Endothelial cell of umbilical vein (primary cell): Measurements from ENCODE around the gene HDHD5. TPM values are rescaled to one million over a fixed set of nuclear protein-coding genes. Genes with fewer than 3 reads are reported as not detected.

ENCODE experiments used
- BruUV-seq: library from RNA; stranded (reverse); fragments of 400-500 nt; replicated peaks from 2 replicates; lab custom pipeline; 2021; lab: Mats Ljungman, UMichigan
- CTCF ChIA-PET: fragments of 300-600, 350-600 bp; sonication (Branson Sonifier 250); formaldehyde crosslinking; loops from one replicate; lab custom pipeline; 2021; ENCODE audit warnings: antibody characterized with exemption, inconsistent platforms; lab: Charles Lee
- POLR2A ChIA-PET: fragments of 300-600, 350-600 bp; sonication (Branson Sonifier 250); formaldehyde crosslinking; loops from one replicate; lab custom pipeline; 2021; ENCODE audit warnings: antibody characterized with exemption, inconsistent platforms; lab: Charles Lee
- DNase-seq: peaks from one replicate; pipeline ENCODE4 v3.0.0-alpha.2; 2011; ENCODE audit warnings: low read depth, low spot score
- FAIRE-seq: peaks from 2 replicates; lab custom pipeline; 2011; peaks lifted over from hg19 to GRCh38; lab: Jason Lieb, UNC
- H2AFZ ChIP-seq: 2 replicates; pipeline ENCODE4 v1.6.0; 2012; ENCODE audit warnings: low read depth, low read length, control low read depth, inconsistent platforms
- H3K27ac ChIP-seq: 2 replicates; pipeline ENCODE4 v1.5.1; 2011; ENCODE audit warnings: low read depth, mild to moderate bottlenecking, control low read depth, low read length, moderate library complexity; ENCODE audit not compliant: insufficient read depth
- H3K27me3 ChIP-seq, 2 experiments: 2 replicates each; pipeline versions ENCODE4 v1.6.0 to v1.6.1; 2011; ENCODE audit warnings: low read length in 2 of 2, mixed read lengths in 1 of 2; ENCODE audit not compliant: control insufficient read depth in 2 of 2, insufficient read depth in 2 of 2
- H3K36me3 ChIP-seq, 2 experiments: 2 replicates in 1 of 2; 3 replicates in 1 of 2; pipeline ENCODE4 v1.5.1; 2011; ENCODE audit warnings: low read length in 2 of 2, mild to moderate bottlenecking in 1 of 2, moderate library complexity in 1 of 2; ENCODE audit not compliant: control insufficient read depth in 2 of 2, insufficient read depth in 2 of 2; ENCODE audit errors: extremely low read depth in 1 of 2
- H3K4me1 ChIP-seq: 3 replicates; pipeline ENCODE4 v1.5.1; 2011; ENCODE audit warnings: mild to moderate bottlenecking, low read length; ENCODE audit not compliant: control insufficient read depth, insufficient read depth; ENCODE audit errors: extremely low read depth
- H3K4me2 ChIP-seq: 2 replicates; pipeline ENCODE4 v1.6.1; 2011; ENCODE audit warnings: low read length, control low read depth, mixed read lengths; ENCODE audit not compliant: insufficient read depth
- H3K4me3 ChIP-seq, 3 experiments: fragments of 200-600 bp in 1 of 3; sonication (generic), shearing (Covaris generic) in 1 of 3; replicated peaks in 1 of 3; 2 replicates each; pipeline ENCODE4 v1.5.1; 2011 to 2016; ENCODE audit warnings: control low read depth in 3 of 3, low read length in 3 of 3, mild to moderate bottlenecking in 2 of 3, inconsistent platforms in 1 of 3, low read depth in 1 of 3, moderate library complexity in 1 of 3; ENCODE audit not compliant: insufficient read depth in 1 of 3
- H3K79me2 ChIP-seq: 2 replicates; pipeline ENCODE4 v1.6.0; 2012; ENCODE audit warnings: low read length, inconsistent platforms; ENCODE audit not compliant: control insufficient read depth, insufficient read depth
- H3K9ac ChIP-seq: replicated peaks from 2 replicates; pipeline ENCODE3; 2011; ENCODE audit warnings: low read length, control low read depth; ENCODE audit not compliant: insufficient read depth; ENCODE audit errors: extremely low read depth
- H3K9me1 ChIP-seq: replicated peaks from 3 replicates; pipeline ENCODE4 v1.6.0; 2011; ENCODE audit warnings: mild to moderate bottlenecking, low read length; ENCODE audit not compliant: control insufficient read depth, insufficient read depth; ENCODE audit errors: extremely low read depth
- H3K9me3 ChIP-seq: replicated peaks from 2 replicates; pipeline ENCODE4 v1.5.1; 2012; ENCODE audit warnings: low read length, inconsistent platforms; ENCODE audit not compliant: control insufficient read depth, insufficient read depth
- H4K20me1 ChIP-seq: replicated peaks from 2 replicates; pipeline ENCODE3; 2011; ENCODE audit warnings: mild to moderate bottlenecking, low read length; ENCODE audit not compliant: control insufficient read depth, insufficient read depth; ENCODE audit errors: extremely low read depth
- EZH2 ChIP-seq: IDR thresholded peaks from 2 replicates; pipeline ENCODE4 v1.6.1; 2012; ENCODE audit warnings: borderline replicate concordance, low read depth, mild to moderate bottlenecking, moderate library complexity, low read length, inconsistent platforms; ENCODE audit not compliant: severe bottlenecking
- FOS ChIP-seq: IDR thresholded peaks from 2 replicates; pipeline ENCODE4 v1.6.1; 2011; ENCODE audit warnings: mild to moderate bottlenecking, low read length, moderate library complexity, borderline replicate concordance; ENCODE audit not compliant: insufficient read depth
- GATA2 ChIP-seq: IDR thresholded peaks from 2 replicates; pipeline ENCODE4 v1.7.0; 2011; ENCODE audit warnings: low read depth, mild to moderate bottlenecking, moderate library complexity, mixed read lengths, low read length; ENCODE audit not compliant: insufficient read length, insufficient read depth
- JUN ChIP-seq: IDR thresholded peaks from 2 replicates; pipeline ENCODE4 v1.6.1; 2011; ENCODE audit warnings: borderline replicate concordance, low read depth; ENCODE audit not compliant: insufficient read length, insufficient read depth
- MAX ChIP-seq: IDR thresholded peaks from 2 replicates; pipeline ENCODE4 v1.6.1; 2011; ENCODE audit not compliant: insufficient read depth, insufficient read length
- MYC ChIP-seq: IDR thresholded peaks from one replicate; pipeline ENCODE4 v1.6.1; 2011; ENCODE audit warnings: mild to moderate bottlenecking, low read depth, low read length
- POLR2A ChIP-seq: IDR thresholded peaks from 2 replicates; pipeline ENCODE4 v1.6.1; 2012; ENCODE audit warnings: low read depth, mild to moderate bottlenecking, control low read depth, low read length
- POLR2AphosphoS5 ChIP-seq: IDR thresholded peaks from 2 replicates; pipeline ENCODE4 v1.6.1; 2012; ENCODE audit warnings: low read depth, mild to moderate bottlenecking, control low read depth, low read length, moderate library complexity; ENCODE audit not compliant: insufficient read depth
- dilution Hi-C: fragments of 300-500 bp; cut with MboI; formaldehyde crosslinking; loops from one replicate; pipeline ENCODE4 v1.15.0; 2019; ENCODE audit warnings: low sequenced_read_pairs; ENCODE audit not compliant: extremely low pct_ligation_motif_present
- intact Hi-C: fragments of 100-400 bp; cut with micrococcal nuclease; formaldehyde crosslinking; loops from one replicate; pipeline ENCODE4 v1.10.0; 2022
- polyA plus RNA-seq, 4 experiments: library from polyadenylated mRNA; depleted of rRNA in 3 of 4; stranded (reverse) in 3 of 4; unstranded in 1 of 4; fragments of >200 nt; gene quantifications; 2 replicates each; pipeline versions ENCODE4 v1.2.1 to v1.2.3, GENCODE V29; 2011 to 2012; ENCODE audit warnings: missing spikeins in 1 of 4
- total RNA-seq: library from RNA; stranded (reverse); gene quantifications from 2 replicates; pipeline ENCODE4 v1.2.3, GENCODE V29; 2021
- TF ChIP-seq, protein P1 (sequence below), 2 donors: IDR thresholded peaks; 1 replicate in 1 of 2; 2 replicates in 1 of 2; pipeline ENCODE4 v1.5.1; 2011; ENCODE audit warnings: low read length in 2 of 2, mild to moderate bottlenecking in 2 of 2, moderate library complexity in 2 of 2, control low read depth in 1 of 2, inconsistent platforms in 1 of 2, low read depth in 1 of 2; ENCODE audit not compliant: insufficient read depth in 1 of 2; ENCODE audit errors: extremely low read depth in 1 of 2

Gene HDHD5
- total and polyA plus RNA-seq, 2 donors (not counting 3 experiments of a cell fraction or from before 2014, with no cell fraction given): 28.1 to 54.1 TPM

DNA sequence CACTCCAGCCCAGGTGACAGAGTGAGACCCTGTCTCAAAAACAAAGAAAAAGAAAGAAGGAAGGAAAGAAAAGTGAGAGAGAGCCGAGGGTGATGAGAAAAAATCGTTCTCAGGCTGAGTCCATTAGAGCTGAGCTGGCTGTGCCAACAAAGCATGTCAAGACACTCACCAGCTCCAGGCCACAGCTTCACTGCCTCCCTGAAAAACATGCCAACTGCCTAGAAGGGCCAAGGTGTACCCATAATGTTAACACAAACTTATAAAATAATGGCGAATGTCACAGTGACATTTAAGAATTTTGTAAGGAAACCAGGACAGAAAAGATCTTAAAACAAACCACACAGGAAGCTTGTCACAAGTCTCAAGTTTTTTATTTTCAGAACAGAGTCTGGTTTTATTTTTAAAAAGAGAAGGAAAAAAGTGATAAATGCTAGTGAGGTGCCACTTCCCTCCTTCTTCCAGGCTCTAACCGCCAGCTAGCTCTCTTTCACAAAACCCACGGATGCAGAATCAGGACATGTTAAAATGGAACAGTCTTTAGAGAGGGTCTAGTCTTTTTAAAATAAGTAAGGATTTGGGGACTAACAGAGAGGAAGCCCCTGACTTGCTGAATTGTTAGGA is 43.0 kb downstream of the HDHD5 start:
- TF ChIP-seq FOS: no peak
- no peak for TF ChIP-seq POLR2A
- TF ChIP-seq, protein P1, sequence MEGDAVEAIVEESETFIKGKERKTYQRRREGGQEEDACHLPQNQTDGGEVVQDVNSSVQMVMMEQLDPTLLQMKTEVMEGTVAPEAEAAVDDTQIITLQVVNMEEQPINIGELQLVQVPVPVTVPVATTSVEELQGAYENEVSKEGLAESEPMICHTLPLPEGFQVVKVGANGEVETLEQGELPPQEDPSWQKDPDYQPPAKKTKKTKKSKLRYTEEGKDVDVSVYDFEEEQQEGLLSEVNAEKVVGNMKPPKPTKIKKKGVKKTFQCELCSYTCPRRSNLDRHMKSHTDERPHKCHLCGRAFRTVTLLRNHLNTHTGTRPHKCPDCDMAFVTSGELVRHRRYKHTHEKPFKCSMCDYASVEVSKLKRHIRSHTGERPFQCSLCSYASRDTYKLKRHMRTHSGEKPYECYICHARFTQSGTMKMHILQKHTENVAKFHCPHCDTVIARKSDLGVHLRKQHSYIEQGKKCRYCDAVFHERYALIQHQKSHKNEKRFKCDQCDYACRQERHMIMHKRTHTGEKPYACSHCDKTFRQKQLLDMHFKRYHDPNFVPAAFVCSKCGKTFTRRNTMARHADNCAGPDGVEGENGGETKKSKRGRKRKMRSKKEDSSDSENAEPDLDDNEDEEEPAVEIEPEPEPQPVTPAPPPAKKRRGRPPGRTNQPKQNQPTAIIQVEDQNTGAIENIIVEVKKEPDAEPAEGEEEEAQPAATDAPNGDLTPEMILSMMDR (IDR thresholded peaks at IDR 0.05; ENCODE audit: extremely low read depth in 1 of 2, insufficient read depth in 1 of 2, low read depth in 1 of 2, low read length in 2 of 2): no peak
- no peak for TF ChIP-seq JUN
- TF ChIP-seq MYC: no peak
- no peak for TF ChIP-seq MAX
- TF ChIP-seq POLR2AphosphoS5: no peak
- TF ChIP-seq GATA2: no peak
- TF ChIP-seq EZH2: no peak
- Histone ChIP-seq H3K36me3 (no peaks in the 10 kb centered on the region), H4K20me1 (no peaks in the 10 kb centered on the region), H3K79me2 (no peaks in the 10 kb centered on the region), H3K27ac (no peak overlapping the region), H3K4me1 (peaks cover 3% of the 10 kb centered on the region), H3K9ac (no peak overlapping the region), H3K9me1 (no peaks in the 10 kb centered on the region), H3K4me3 (no peak overlapping the region), H3K4me2 (no peak overlapping the region), H3K27me3 (peaks cover 13 to 15% of the 10 kb centered on the region in 2 experiments), H3K9me3 (no peaks in the 10 kb centered on the region), H2AFZ (no peak overlapping the region)
- DNase-seq (no peak), FAIRE-seq (no peak)
- BruUV-seq: no TSS peak
- dilution Hi-C loops: no loop called here
- intact Hi-C loops: no loop called here
- CTCF ChIA-PET: interaction anchor here (1.7 to 2.3 kb wide), 3 partner anchors 20 to 386 kb away, joined by 5 to 7 read pairs (median 7); no protein-coding TSS in a partner anchor
- POLR2A ChIA-PET: no interaction called here
